Camera-type eye (tissue), 1 donor: Measurements from ENCODE around the gene CLEC10A. TPM values are rescaled to one million over a fixed set of nuclear protein-coding genes. Genes with fewer than 3 reads are reported as not detected.

ENCODE experiments used
- total RNA-seq: library from RNA; depleted of rRNA; stranded (reverse); fragments of >200 nt; gene quantifications from one replicate; pipeline ENCODE4 v1.2.3, GENCODE V29; 2014

The CLEC10A gene, protein sequence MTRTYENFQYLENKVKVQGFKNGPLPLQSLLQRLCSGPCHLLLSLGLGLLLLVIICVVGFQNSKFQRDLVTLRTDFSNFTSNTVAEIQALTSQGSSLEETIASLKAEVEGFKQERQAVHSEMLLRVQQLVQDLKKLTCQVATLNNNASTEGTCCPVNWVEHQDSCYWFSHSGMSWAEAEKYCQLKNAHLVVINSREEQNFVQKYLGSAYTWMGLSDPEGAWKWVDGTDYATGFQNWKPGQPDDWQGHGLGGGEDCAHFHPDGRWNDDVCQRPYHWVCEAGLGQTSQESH
- 3.3 TPM for total RNA-seq

DNA sequence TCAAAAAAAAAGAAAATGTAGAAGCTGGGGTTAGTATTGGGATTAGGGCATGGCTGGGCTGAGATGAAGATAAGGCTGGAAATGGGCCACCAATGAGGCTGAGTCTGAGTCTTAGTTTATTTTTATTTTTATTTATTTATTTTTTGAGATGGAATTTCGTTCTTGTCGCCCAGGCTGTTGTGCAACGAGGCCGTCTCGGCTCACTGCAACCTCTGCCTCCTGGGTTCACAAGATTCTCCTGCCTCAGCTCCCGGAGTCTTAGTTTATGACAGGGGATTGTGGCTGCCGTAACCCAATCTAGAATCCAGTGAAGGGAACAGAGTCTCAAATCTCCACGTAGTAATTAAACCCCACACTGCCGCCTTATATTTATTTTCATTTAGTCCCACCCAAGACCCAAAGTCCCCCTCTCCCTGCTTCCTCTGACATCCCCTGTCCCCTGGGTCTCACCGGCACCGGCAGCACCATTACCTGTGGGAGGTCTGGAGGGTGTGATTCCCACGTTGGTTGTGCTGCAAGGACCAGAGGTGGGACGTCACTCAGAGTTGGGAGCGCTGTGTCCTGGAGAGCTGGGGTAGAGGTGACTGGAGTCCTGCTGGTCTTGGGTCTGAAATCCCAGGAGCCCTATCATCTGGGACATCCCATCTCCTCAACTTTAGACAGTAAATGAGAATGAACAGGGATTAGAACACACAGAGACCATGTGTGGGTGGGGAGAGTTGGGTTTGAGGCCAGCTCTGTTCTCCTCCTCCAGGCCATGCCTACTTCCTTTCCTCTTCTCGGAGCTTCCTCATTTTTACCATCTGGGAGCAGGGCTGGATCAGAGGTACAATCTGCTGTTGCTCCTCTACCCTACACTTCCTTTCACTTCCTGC is at the start of gene CLEC10A:
TSS of gene CLEC10A (minus strand) at position 671 of the 875 bp plus-strand sequence. CDS start 1,439 bp downstream, outside the sequence.

DNA sequence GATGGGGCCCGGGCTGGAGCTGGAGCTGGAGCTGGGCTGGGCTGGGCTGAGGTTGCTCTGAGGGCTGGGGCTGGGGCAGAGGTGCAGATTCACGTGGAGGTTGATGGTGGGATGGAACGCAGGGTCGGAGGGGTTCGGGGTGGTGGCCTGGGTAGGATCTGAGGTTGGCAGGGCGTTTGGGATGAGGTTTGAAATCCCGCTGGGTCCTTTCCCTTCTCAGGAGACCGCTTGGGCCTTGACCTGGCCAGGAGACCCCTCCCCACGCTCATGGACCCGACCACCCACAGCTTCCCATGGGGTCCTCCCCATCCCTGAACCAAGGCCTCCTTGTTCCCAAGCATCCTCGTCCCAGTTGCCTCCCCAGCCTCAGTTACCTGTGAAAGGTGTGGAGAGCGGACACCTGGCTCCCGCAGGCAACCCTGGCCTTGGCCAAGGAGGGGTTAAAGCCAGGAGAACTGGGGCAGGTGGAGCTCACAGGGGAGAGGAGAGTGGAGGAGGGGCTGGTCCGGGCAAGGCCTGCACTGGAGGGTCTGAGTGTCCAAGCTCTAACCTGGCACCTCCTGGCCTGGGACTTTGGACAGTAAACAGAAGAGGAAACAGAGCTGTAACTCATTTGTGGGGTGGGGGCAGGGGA is 34.3 kb upstream of the CLEC10A start, which contains the start of gene ASGR2:
TSS of gene ASGR2 (minus strand) at position 582 of the 634 bp plus-strand sequence. CDS start 582 bp downstream, outside the sequence.

DNA sequence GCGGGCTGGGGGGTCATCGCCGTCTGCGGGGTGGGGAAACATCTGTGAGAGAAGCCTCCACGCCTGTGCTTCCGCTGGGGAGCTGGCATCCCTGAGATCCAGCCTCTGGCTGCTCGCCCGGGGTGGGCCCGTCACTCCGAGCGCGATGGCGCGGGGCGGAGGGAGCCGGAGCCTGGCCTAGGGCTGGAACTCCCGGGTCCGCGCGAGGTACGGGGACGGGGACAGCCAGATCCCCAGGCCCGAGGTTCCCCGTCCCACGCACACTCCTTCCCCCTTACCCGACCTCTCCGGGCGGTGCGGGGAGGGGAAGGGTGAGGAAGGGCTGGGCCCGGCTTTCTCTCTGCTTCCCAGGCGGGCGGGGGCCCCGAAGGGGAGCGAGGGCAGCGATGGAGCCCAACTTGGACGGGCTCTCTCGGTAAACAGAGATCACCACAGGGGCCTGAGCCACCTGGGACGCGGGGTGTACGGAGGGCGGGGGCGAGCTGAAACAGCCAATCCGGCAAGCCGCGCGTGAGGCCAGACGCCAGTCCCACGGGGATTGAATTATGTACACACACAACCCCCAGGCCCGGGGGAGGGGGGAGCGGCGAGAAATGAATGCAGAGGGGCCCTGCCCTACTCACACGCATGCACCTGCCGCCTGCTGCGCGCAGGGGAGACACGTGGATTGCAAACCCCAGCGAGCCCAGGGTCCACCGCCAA is 36.4 kb downstream of the CLEC10A start, which contains the start of gene SLC16A11:
TSS of gene SLC16A11 (minus strand) at position 596 of the 702 bp plus-strand sequence. CDS start at position 17, 579 bp downstream.

DNA sequence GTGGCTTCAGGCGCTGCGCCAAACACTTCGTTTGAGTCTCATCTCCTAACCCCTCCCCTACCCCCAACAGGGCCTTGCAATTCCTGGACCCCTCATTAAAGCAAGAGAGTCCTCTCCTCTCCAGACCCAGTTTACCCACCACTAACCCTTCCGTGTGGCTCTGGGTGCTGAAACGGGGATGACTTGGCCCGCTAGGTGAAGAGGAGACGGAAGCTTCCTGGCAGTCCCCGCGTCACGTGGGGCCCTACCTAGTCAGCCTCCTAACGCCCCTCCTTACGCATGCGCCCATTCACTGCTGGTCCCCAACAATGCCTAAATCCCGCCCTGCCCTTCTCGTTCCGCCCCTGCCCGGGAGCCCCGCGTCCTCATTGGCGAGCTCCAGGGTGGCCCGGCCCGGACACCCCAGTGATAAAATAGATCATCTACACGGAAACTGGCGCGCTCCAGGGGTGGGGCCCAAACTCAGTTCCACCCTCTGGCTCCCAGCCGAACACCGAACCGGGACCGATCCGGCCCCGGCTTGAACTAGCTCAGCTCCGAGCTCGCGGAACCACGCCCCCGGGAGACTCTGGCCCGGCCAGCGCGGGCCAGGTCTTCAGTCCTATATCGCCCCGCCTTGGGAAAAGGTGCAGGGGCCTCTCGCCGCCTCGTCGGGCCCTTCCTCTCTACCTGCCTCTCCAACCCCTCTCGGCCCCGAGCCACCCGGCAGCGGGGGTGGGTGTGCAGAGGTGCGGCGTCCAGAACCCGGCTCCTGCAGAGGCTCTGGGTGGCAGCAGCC is 44.3 kb downstream of the CLEC10A start, which contains the start of gene SLC16A13:
TSS of gene SLC16A13 (plus strand) at position 425 of the 778 bp plus-strand sequence. CDS start 368 bp downstream, outside the sequence.

Other genes starting within 250 kb of the CLEC10A start
- 2.3 TPM for gene TEKT1, start 248.5 kb downstream of the CLEC10A start, total RNA-seq
- 0.60 TPM for gene ALOX12, start 84.2 kb downstream of the CLEC10A start, total RNA-seq
- 45.5 TPM for gene RNASEK, start 67.6 kb downstream of the CLEC10A start, total RNA-seq
- gene BCL6B, start 57.2 kb downstream of the CLEC10A start, total RNA-seq = 5.4 TPM
- 0.44 TPM for gene SLC16A13, start 44.2 kb downstream of the CLEC10A start, total RNA-seq
- 0.44 TPM for gene SLC16A11, start 36.2 kb downstream of the CLEC10A start, total RNA-seq
- gene ASGR2, start 34.6 kb upstream of the CLEC10A start, total RNA-seq = 0.33 TPM
- gene ASGR1, start 99.1 kb upstream of the CLEC10A start, total RNA-seq = 5.7 TPM
- 194 TPM for gene DLG4, start 139.6 kb upstream of the CLEC10A start, total RNA-seq
- 281 TPM for gene ACADVL, start 139.7 kb upstream of the CLEC10A start, total RNA-seq
- gene DVL2, start 154.3 kb upstream of the CLEC10A start, total RNA-seq = 103 TPM
- 27.5 TPM for gene PHF23, start 159.2 kb upstream of the CLEC10A start, total RNA-seq
- gene GABARAP, start 162.2 kb upstream of the CLEC10A start, total RNA-seq = 310 TPM
- 74.5 TPM for gene CTDNEP1, start 171.5 kb upstream of the CLEC10A start, total RNA-seq
- gene ELP5, start 172.0 kb upstream of the CLEC10A start, total RNA-seq = 39.5 TPM
- gene CLDN7, start 182.2 kb upstream of the CLEC10A start, total RNA-seq = 14.3 TPM
- 5.4 TPM for gene SLC2A4, start 201.5 kb upstream of the CLEC10A start, total RNA-seq
- 1.3 TPM for gene YBX2, start 214.4 kb upstream of the CLEC10A start, total RNA-seq
- 138 TPM for gene EIF5A, start 227.4 kb upstream of the CLEC10A start, total RNA-seq
- gene GPS2, start 235.1 kb upstream of the CLEC10A start, total RNA-seq = 43.4 TPM
- gene NEURL4, start 249.1 kb upstream of the CLEC10A start, total RNA-seq = 38.8 TPM